K562 (cell line): ENCODE data around the gene PGPEP1. TPM values are rescaled to one million over a fixed set of nuclear protein-coding genes. Genes with fewer than 3 reads are reported as not detected.

ENCODE experiments used
- ATF2 ChIP-seq: sonication (generic); formaldehyde crosslinking; IDR thresholded peaks from 2 replicates; pipeline ENCODE4 v1.8.1; 2022; ENCODE audit warnings: missing genetic modification reagents
- BCOR ChIP-seq: fragments of 450-650 bp; IDR thresholded peaks from 2 replicates; pipeline ENCODE4 v1.6.1; 2016
- CBX1 ChIP-seq: sonication (generic); IDR thresholded peaks from 2 replicates; pipeline ENCODE4 v1.6.1; 2016; ENCODE audit warnings: antibody characterized with exemption, low read depth, mild to moderate bottlenecking
- DPF2 ChIP-seq: fragments of 450-650 bp; IDR thresholded peaks from 2 replicates; pipeline ENCODE4 v1.6.1; 2016
- ELF2 ChIP-seq: fragments of 250-450 bp; sonication (Bioruptor Pico); IDR thresholded peaks from 2 replicates; pipeline ENCODE4 v1.5.0; 2021; ENCODE audit warnings: mild to moderate bottlenecking
- ERF ChIP-seq: fragments of 450-650 bp; formaldehyde crosslinking; IDR thresholded peaks from 2 replicates; pipeline ENCODE4 v1.4.0; 2020; ENCODE audit warnings: mild to moderate bottlenecking, mixed read lengths
- FOXP4 ChIP-seq: sonication (generic); formaldehyde crosslinking; IDR thresholded peaks from 2 replicates; pipeline ENCODE4 v1.8.0; 2022; ENCODE audit warnings: mild to moderate bottlenecking, missing genetic modification reagents, borderline replicate concordance
- HNRNPLL ChIP-seq: fragments of 200-400 bp; formaldehyde crosslinking; IDR thresholded peaks from 2 replicates; pipeline ENCODE4 v1.6.1; 2017; ENCODE audit warnings: low read length, low read depth, mild to moderate bottlenecking; ENCODE audit not compliant: poor library complexity, severe bottlenecking
- IRF2 ChIP-seq: sonication (generic); formaldehyde crosslinking; IDR thresholded peaks from 2 replicates; pipeline ENCODE4 v1.8.1; 2022; ENCODE audit warnings: mild to moderate bottlenecking, missing genetic modification reagents
- MECOM ChIP-seq: fragments of 250-450 bp; sonication (Bioruptor Pico); IDR thresholded peaks from 2 replicates; pipeline ENCODE4 v1.8.0; 2022; ENCODE audit warnings: inconsistent platforms
- PHF8 ChIP-seq: fragments of 200-600 bp; sonication (generic); IDR thresholded peaks from 2 replicates; pipeline ENCODE4 v1.6.1; 2012; ENCODE audit warnings: mixed run types, mild to moderate bottlenecking, inconsistent platforms, low read length, moderate library complexity, borderline replicate concordance
- PKNOX1 ChIP-seq: fragments of 450-650 bp; IDR thresholded peaks from 2 replicates; pipeline ENCODE4 v1.6.1; 2016
- POU5F1 ChIP-seq: fragments of 150-350 bp; IDR thresholded peaks from 2 replicates; pipeline ENCODE4 v1.6.1; 2014; ENCODE audit warnings: borderline replicate concordance, low read length, low read depth, mild to moderate bottlenecking; ENCODE audit not compliant: partially characterized antibody
- PRPF4 ChIP-seq: fragments of 200-400 bp; formaldehyde crosslinking; IDR thresholded peaks from one replicate; pipeline ENCODE4 v1.6.1; 2017; ENCODE audit warnings: low read length, low read depth, mild to moderate bottlenecking; ENCODE audit not compliant: insufficient read depth, poor library complexity, severe bottlenecking
- PTTG1 ChIP-seq: fragments of 450-650 bp; IDR thresholded peaks from 2 replicates; pipeline ENCODE4 v1.6.1; 2016; ENCODE audit warnings: low read depth, mild to moderate bottlenecking, missing genetic modification characterization, missing compliant biosample characterization
- RBM22 ChIP-seq: fragments of 200-400 bp; formaldehyde crosslinking; IDR thresholded peaks from 2 replicates; pipeline ENCODE4 v1.6.1; 2018; ENCODE audit warnings: low read length, low read depth; ENCODE audit not compliant: poor library complexity, severe bottlenecking
- SMARCA5 ChIP-seq: fragments of 450-650 bp; IDR thresholded peaks from 2 replicates; pipeline ENCODE4 v1.6.1; 2016
- SNIP1 ChIP-seq: fragments of 450-650 bp; IDR thresholded peaks from 2 replicates; pipeline ENCODE4 v1.7.1; 2017; ENCODE audit warnings: low read depth, mild to moderate bottlenecking
- TAF1 ChIP-seq: IDR thresholded peaks from 2 replicates; pipeline ENCODE4 v1.6.1; 2011; ENCODE audit warnings: mild to moderate bottlenecking, low read length, moderate library complexity; ENCODE audit not compliant: insufficient read depth, control insufficient read depth, severe bottlenecking; ENCODE audit errors: extremely low read depth
- ZBTB2 ChIP-seq: fragments of 450-650 bp; IDR thresholded peaks from 2 replicates; pipeline ENCODE4 v1.6.1; 2016; ENCODE audit warnings: antibody characterized with exemption
- ZC3H8 ChIP-seq: fragments of 450-650 bp; IDR thresholded peaks from 2 replicates; pipeline ENCODE4 v1.6.1; 2017
- ZNF217 ChIP-seq: sonication (generic); formaldehyde crosslinking; IDR thresholded peaks from 2 replicates; pipeline ENCODE4 v1.8.0; 2022; ENCODE audit warnings: mild to moderate bottlenecking, missing genetic modification reagents
- ZNF24 ChIP-seq: fragments of 450-650 bp; IDR thresholded peaks from 2 replicates; pipeline ENCODE4 v1.6.1; 2016
- ZNF696 ChIP-seq: fragments of 250-450 bp; sonication (Bioruptor Pico); conservative IDR thresholded peaks from 2 replicates; pipeline ENCODE4 v1.4.0; 2020; ENCODE audit warnings: mild to moderate bottlenecking, moderate library complexity
- polyA plus RNA-seq, 8 experiments: library from polyadenylated mRNA; depleted of rRNA in 4 of 8; stranded (reverse) in 5 of 8; unstranded in 3 of 8; fragments of >200 nt; fragmentation: Nextera tagmentation in 2 of 8; fragmentation: Illumina TruSeq in 1 of 8; extraction: Ambion mirVana in 2 of 8; extraction: Trizol in 1 of 8; gene quantifications; 2 replicates each; pipeline versions ENCODE4 v1.2.1 to v1.2.3, GENCODE V29; 2011 to 2014; ENCODE audit warnings: inconsistent platforms in 1 of 8, missing spikeins in 1 of 8
- total RNA-seq, 7 experiments: library from RNA; depleted of rRNA in 6 of 7; stranded (reverse); fragments of >200 nt in 6 of 7; fragmentation: Illumina TruSeq in 2 of 7; extraction: Trizol in 2 of 7; gene quantifications; 2 replicates each; pipeline versions ENCODE4 v1.2.1 to v1.2.3, GENCODE V29; 2011 to 2021; ENCODE audit warnings: low replicate concordance in 1 of 7

PGPEP1 gene
- total and polyA plus RNA-seq, 9 of the 15 experiments (the other 6 are each of a cell fraction or from before 2014, with no cell fraction given): 10.0 to 69.6 (median 33.5) TPM

GRCh38 chr19:18340190-18340989, at the start of gene PGPEP1 (continued):
- peak; percentile 84 for TF ChIP-seq ZBTB2
- TF ChIP-seq SMARCA5: peak; percentile 99
- no peak for TF ChIP-seq MECOM (CRISPR knock-in tag)
- no peak for TF ChIP-seq PRPF4
- TF ChIP-seq DPF2: peak; percentile 9; the same call in 1 of the 2 replicates
- no peak for TF ChIP-seq FOXP4
- TF ChIP-seq BCOR: peak; percentile 99
- TF ChIP-seq IRF2 (CRISPR knock-in tag): no peak
- TF ChIP-seq PKNOX1: no peak
- no peak for TF ChIP-seq PTTG1
- no peak for TF ChIP-seq SNIP1
- peak; percentile 8 for TF ChIP-seq RBM22
- no peak for TF ChIP-seq ZNF217 (CRISPR knock-in tag)
- TF ChIP-seq CBX1: peak; percentile 98
- TF ChIP-seq PHF8: peak; percentile 50; the same call in 1 of the 2 replicates
- no peak for TF ChIP-seq ZC3H8
- TF ChIP-seq TAF1: peak; percentile 67
- peak; percentile 45; the same call in 1 of the 2 replicates for TF ChIP-seq ELF2
- peak; percentile 69; the same call in 1 of the 2 replicates for TF ChIP-seq ZNF24
- no peak for TF ChIP-seq POU5F1
- no peak for TF ChIP-seq ATF2
- TF ChIP-seq ZNF696 (CRISPR knock-in tag): no peak
- peak; percentile 30 for TF ChIP-seq HNRNPLL
- no peak for TF ChIP-seq ERF
